DMS53 (cell line): ENCODE measurements around the gene DYNLT1.
A peak's percentile ranks its signal among the peaks of the same experiment; 100 is the strongest.

Source experiments
- DNase-seq: peaks from one replicate; lab custom pipeline; 2025; lab: John Stamatoyannopoulos, UW

The DYNLT1 gene

GRCh38 chr6:158597565-158597964, 47.0 kb downstream of the DYNLT1 start:
- no peak for DNase-seq

GRCh38 chr6:158596861-158597260, 47.7 kb downstream of the DYNLT1 start:
- DNase-seq: no peak

GRCh38 chr6:158595223-158595622, 49.3 kb downstream of the DYNLT1 start:
- DNase-seq: peak; percentile 22

GRCh38 chr6:158593670-158594069, 50.9 kb downstream of the DYNLT1 start:
- DNase-seq: no peak

GRCh38 chr6:158591810-158592209, 52.7 kb downstream of the DYNLT1 start:
- DNase-seq: no peak

- peak; percentile 23 for DNase-seq
Observed at GRCh38 chr6:158591134-158591809, 53.3 kb downstream of the DYNLT1 start.

- DNase-seq: no peak
Observed at GRCh38 chr6:158589366-158589765, 55.2 kb downstream of the DYNLT1 start.

GRCh38 chr6:158586652-158587051, 57.9 kb downstream of the DYNLT1 start:
- no peak for DNase-seq
